HepG2 (cell line): ENCODE data around the gene DCPS. TPM values are rescaled to one million over a fixed set of nuclear protein-coding genes. Genes with fewer than 3 reads are reported as not detected.

Source experiments
- ATAC-seq: fragments of 200-7000 bp; cut with Tn5 transposase; 3 replicates; pipeline ENCODE4 v1.9.1; 2020; ENCODE audit warnings: mild to moderate bottlenecking, moderate library complexity
- BruUV-seq: library from RNA; stranded (reverse); fragments of 400-500 nt; replicated peaks from 2 replicates; lab custom pipeline; 2021; lab: Mats Ljungman, UMichigan
- CTCF ChIA-PET: fragments of 300-600 bp; formaldehyde crosslinking; extraction: SDS; loops from one replicate; lab custom pipeline; 2021; ENCODE audit warnings: low total read pairs, inconsistent platforms, low intra/inter-chr PET ratio; lab: Yijun Ruan, JAX
- POLR2A ChIA-PET: fragments of 350-600 bp; sonication (Branson Sonifier 250); formaldehyde crosslinking; loops from one replicate; lab custom pipeline; 2020; ENCODE audit warnings: antibody characterized with exemption, inconsistent platforms; lab: Yijun Ruan, JAX
- DNase-seq: peaks from one replicate; pipeline ENCODE4 v3.0.0-alpha.2; 2015; ENCODE audit warnings: low spot score
- FAIRE-seq: peaks from 3 replicates; lab custom pipeline; 2011; peaks lifted over from hg19 to GRCh38; lab: Jason Lieb, UNC
- H2AFZ ChIP-seq: one replicate; pipeline ENCODE4 v1.6.1; 2011; ENCODE audit warnings: low read length, inconsistent platforms
- H3K27ac ChIP-seq: fragments of 300-600 bp; 3 replicates; pipeline ENCODE4 v1.8.0; 2011; ENCODE audit warnings: mixed run types, mild to moderate bottlenecking, mixed read lengths, low read length, inconsistent platforms; ENCODE audit not compliant: insufficient read depth; ENCODE audit errors: extremely low read length
- H3K27me3 ChIP-seq, 2 experiments: fragments of 200-600 bp in 1 of 2; 2 replicates in 1 of 2; 3 replicates in 1 of 2; pipeline versions ENCODE4 v1.6.0 to v1.8.0; 2011; ENCODE audit warnings: low read length in 2 of 2, mild to moderate bottlenecking in 2 of 2, moderate library complexity in 2 of 2, inconsistent platforms in 1 of 2; ENCODE audit not compliant: insufficient read depth in 2 of 2, control insufficient read depth in 1 of 2
- H3K36me3 ChIP-seq, 2 experiments: fragments of 200-600 bp in 1 of 2; replicated peaks in 1 of 2; 2 replicates in 1 of 2; 3 replicates in 1 of 2; pipeline versions ENCODE4 v1.5.1 to v1.8.0; 2011; ENCODE audit warnings: low read length in 2 of 2, inconsistent platforms in 1 of 2; ENCODE audit not compliant: insufficient read depth in 2 of 2, control insufficient read depth in 1 of 2
- H3K4me1 ChIP-seq: 2 replicates; pipeline ENCODE4 v1.5.1; 2012; ENCODE audit warnings: low read length, inconsistent platforms; ENCODE audit not compliant: insufficient read depth
- H3K4me2 ChIP-seq: 2 replicates; pipeline ENCODE4 v1.6.0; 2011; ENCODE audit warnings: low read depth, low read length, inconsistent platforms
- H3K4me3 ChIP-seq, 3 experiments: fragments of 200-600 bp in 1 of 3; sonication (generic), shearing (Covaris generic) in 1 of 3; replicated peaks in 1 of 3; 2 replicates each; pipeline ENCODE4 v1.5.1; 2011 to 2016; ENCODE audit warnings: low read length in 3 of 3, inconsistent platforms in 2 of 3, low read depth in 2 of 3, mild to moderate bottlenecking in 2 of 3, control low read depth in 1 of 3, mixed read lengths in 1 of 3; ENCODE audit not compliant: insufficient read depth in 1 of 3
- H3K79me2 ChIP-seq: one replicate; pipeline ENCODE4 v1.6.1; 2011; ENCODE audit warnings: low read length, inconsistent platforms; ENCODE audit not compliant: insufficient read depth
- H3K9ac ChIP-seq: 2 replicates; pipeline ENCODE4 v1.6.0; 2011; ENCODE audit warnings: mild to moderate bottlenecking, low read depth, low read length, inconsistent platforms; ENCODE audit not compliant: insufficient read depth
- H3K9me3 ChIP-seq: 2 replicates; pipeline ENCODE4 v1.5.1; 2012; ENCODE audit warnings: mild to moderate bottlenecking, low read length
- H4K20me1 ChIP-seq: 2 replicates; pipeline ENCODE4 v1.6.0; 2011; ENCODE audit warnings: inconsistent platforms, mild to moderate bottlenecking, low read length, moderate library complexity; ENCODE audit not compliant: insufficient read depth
- ARNT2 ChIP-seq: sonication (generic); formaldehyde crosslinking; IDR thresholded peaks from 2 replicates; pipeline ENCODE4 v1.8.0; 2022; ENCODE audit warnings: mild to moderate bottlenecking, low read depth, missing genetic modification reagents, moderate library complexity
- MED1 ChIP-seq: sonication (generic); formaldehyde crosslinking; IDR thresholded peaks from 2 replicates; pipeline ENCODE4 v1.4.0; 2020; ENCODE audit warnings: missing genetic modification reagents
- PHF8 ChIP-seq: sonication (generic); formaldehyde crosslinking; IDR thresholded peaks from 2 replicates; pipeline ENCODE4 v1.5.0; 2020; ENCODE audit warnings: missing genetic modification reagents
- ZBTB25 ChIP-seq: IDR thresholded peaks from 2 replicates; pipeline ENCODE4 v1.6.1; 2018; ENCODE audit warnings: missing genetic modification reagents
- ZNF382 ChIP-seq: sonication (generic); formaldehyde crosslinking; IDR thresholded peaks from 2 replicates; pipeline ENCODE4 v1.5.0; 2020; ENCODE audit warnings: missing genetic modification reagents, mild to moderate bottlenecking, borderline replicate concordance
- ZNF768 ChIP-seq: sonication (generic); formaldehyde crosslinking; IDR thresholded peaks from 2 replicates; pipeline ENCODE4 v1.4.0; 2020; ENCODE audit warnings: missing genetic modification reagents
- ZZZ3 ChIP-seq: sonication (generic); formaldehyde crosslinking; IDR thresholded peaks from 2 replicates; pipeline ENCODE4 v1.4.0; 2020; ENCODE audit warnings: missing genetic modification reagents, mild to moderate bottlenecking, borderline replicate concordance
- WGBS: methylation state at CpG from one replicate; pipeline ENCODE4 v1.1.6; 2017; ENCODE audit warnings: low lambda C conversion rate; 5-methylcytosine and 5-hydroxymethylcytosine counted together
- in situ Hi-C: cut with HindIII; loops from 2 replicates; pipeline ENCODE4 v1.10.0; 2017; ENCODE audit warnings: low pct_unique_long_range_greater_than_20kb; ENCODE audit not compliant: extremely low pct_ligation_motif_present
- intact Hi-C: fragments of 100-400 bp; cut with micrococcal nuclease; formaldehyde crosslinking; loops from one replicate; pipeline ENCODE4 v1.10.0; 2022; ENCODE audit not compliant: unreplicated experiment
- polyA plus RNA-seq, 8 experiments: library from polyadenylated mRNA; depleted of rRNA in 3 of 8; stranded (reverse) in 7 of 8; unstranded in 1 of 8; fragments of >200 nt; fragmentation: Illumina TruSeq in 4 of 8; extraction: Trizol in 4 of 8; gene quantifications; 2 replicates each; pipeline versions ENCODE4 v1.2.1 to v1.2.3, GENCODE V29; 2011 to 2016; ENCODE audit warnings: low read depth in 4 of 8, missing spikeins in 1 of 8, mixed read lengths in 1 of 8; ENCODE audit not compliant: insufficient read depth in 1 of 8
- total RNA-seq, 5 experiments: library from RNA; depleted of rRNA; stranded (reverse); fragments of >200 nt; fragmentation: Illumina TruSeq; extraction: Trizol; gene quantifications; 2 replicates each; pipeline ENCODE4 v1.2.3, GENCODE V29; 2016; ENCODE audit warnings: low read depth in 1 of 5
- TF ChIP-seq, protein P1 (sequence below), 2 experiments: fragments of 450-650 bp in 1 of 2; sonication (generic) in 1 of 2; formaldehyde crosslinking in 1 of 2; IDR thresholded peaks; 2 replicates each; pipeline versions ENCODE4 v1.6.1 to v1.8.0; 2016 to 2022; ENCODE audit warnings: antibody characterized with exemption in 1 of 2, mild to moderate bottlenecking in 1 of 2, missing genetic modification reagents in 1 of 2
- TF ChIP-seq, protein P2 (sequence below): sonication (generic); formaldehyde crosslinking; IDR thresholded peaks from 2 replicates; pipeline ENCODE4 v1.5.0; 2020; ENCODE audit warnings: missing genetic modification reagents

Gene DCPS
- total and polyA plus RNA-seq, 2 of the 13 experiments (the other 11 are each of a cell fraction or from before 2014, with no cell fraction given), result 21.9 to 22.5 TPM

DNA sequence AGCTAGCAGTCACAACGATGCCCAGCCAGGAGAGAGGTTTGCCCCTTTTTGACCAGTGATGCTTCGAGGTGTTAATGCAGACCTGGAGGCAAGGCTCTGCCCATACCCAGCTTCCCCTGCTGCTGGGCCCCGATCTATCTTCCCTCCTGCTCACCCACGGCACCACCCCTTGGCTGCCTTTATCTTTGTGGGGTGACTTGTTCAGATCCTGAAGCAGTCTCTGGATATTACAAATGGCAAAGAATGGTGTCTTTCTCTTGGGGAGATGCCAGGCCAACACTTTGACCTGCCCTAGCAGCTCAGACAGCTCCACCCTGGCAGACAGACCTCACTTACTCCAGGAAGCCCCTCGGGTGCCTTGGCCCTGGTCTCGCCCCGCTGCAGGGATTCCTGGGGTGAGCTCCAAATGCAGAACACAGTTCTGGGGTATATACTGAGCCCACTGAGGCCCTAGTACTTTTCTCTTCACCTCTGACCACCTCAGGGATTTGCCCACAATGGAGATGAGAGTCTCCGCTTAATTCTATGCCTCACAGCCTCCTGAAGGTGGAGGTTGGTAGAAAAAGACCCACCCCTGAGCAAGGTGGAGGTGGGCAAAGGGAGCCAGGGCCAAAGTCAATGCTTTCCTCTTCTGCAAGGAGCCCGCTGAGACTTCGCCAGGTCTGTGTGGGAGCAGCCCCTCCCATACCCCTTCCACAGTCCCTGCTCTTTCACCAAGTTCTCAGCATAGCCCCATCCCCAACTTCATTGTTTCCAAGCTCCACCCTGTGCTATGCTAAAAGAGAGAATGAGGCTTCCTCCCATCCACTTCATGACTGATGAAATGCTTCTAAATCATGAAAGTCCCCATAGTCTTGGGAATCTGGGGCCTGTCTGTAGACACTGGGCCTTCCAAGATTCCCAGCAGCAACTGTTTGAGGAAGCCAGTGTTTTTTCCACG lies 40.6 kb downstream of the DCPS start:
- POLR2A ChIA-PET, result no interaction called here

More for the DNA sequence above, 40.6 kb downstream of the DCPS start:
- Histone ChIP-seq H3K27ac (no peak overlapping the region), H3K9ac (no peak overlapping the region), H2AFZ (no peak overlapping the region), H3K36me3 (peaks cover 11 to 27% of the 10 kb centered on the region in 2 experiments; a peak in 4 of 5 replicates), H3K4me3 (no peak overlapping the region), H3K4me2 (no peak overlapping the region), H3K27me3 (no peaks in the 10 kb centered on the region), H3K4me1 (peaks cover 17% of the 10 kb centered on the region), H3K9me3 (no peaks in the 10 kb centered on the region), H4K20me1 (no peaks in the 10 kb centered on the region), H3K79me2 (no peaks in the 10 kb centered on the region)
- ATAC-seq (no peak), FAIRE-seq (no peak), DNase-seq (no peak)
- CTCF ChIA-PET, result no interaction called here
- intact Hi-C loops (no loop called here), in situ Hi-C loops (no loop called here)
- WGBS, result 87% methylated on average over 11 of the region's 11 CpGs
- BruUV-seq, result no TSS peak
- TF ChIP-seq ARNT2 (CRISPR knock-in tag), result no peak
- TF ChIP-seq ZZZ3 (CRISPR knock-in tag), result no peak
- TF ChIP-seq MED1 (CRISPR knock-in tag), result no peak
- no peak for TF ChIP-seq ZNF382
- no peak for TF ChIP-seq ZNF768 (CRISPR knock-in tag)
- no peak for TF ChIP-seq PHF8 (CRISPR knock-in tag)
- TF ChIP-seq, protein P1, sequence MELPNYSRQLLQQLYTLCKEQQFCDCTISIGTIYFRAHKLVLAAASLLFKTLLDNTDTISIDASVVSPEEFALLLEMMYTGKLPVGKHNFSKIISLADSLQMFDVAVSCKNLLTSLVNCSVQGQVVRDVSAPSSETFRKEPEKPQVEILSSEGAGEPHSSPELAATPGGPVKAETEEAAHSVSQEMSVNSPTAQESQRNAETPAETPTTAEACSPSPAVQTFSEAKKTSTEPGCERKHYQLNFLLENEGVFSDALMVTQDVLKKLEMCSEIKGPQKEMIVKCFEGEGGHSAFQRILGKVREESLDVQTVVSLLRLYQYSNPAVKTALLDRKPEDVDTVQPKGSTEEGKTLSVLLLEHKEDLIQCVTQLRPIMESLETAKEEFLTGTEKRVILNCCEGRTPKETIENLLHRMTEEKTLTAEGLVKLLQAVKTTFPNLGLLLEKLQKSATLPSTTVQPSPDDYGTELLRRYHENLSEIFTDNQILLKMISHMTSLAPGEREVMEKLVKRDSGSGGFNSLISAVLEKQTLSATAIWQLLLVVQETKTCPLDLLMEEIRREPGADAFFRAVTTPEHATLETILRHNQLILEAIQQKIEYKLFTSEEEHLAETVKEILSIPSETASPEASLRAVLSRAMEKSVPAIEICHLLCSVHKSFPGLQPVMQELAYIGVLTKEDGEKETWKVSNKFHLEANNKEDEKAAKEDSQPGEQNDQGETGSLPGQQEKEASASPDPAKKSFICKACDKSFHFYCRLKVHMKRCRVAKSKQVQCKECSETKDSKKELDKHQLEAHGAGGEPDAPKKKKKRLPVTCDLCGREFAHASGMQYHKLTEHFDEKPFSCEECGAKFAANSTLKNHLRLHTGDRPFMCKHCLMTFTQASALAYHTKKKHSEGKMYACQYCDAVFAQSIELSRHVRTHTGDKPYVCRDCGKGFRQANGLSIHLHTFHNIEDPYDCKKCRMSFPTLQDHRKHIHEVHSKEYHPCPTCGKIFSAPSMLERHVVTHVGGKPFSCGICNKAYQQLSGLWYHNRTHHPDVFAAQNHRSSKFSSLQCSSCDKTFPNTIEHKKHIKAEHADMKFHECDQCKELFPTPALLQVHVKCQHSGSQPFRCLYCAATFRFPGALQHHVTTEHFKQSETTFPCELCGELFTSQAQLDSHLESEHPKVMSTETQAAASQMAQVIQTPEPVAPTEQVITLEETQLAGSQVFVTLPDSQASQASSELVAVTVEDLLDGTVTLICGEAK (IDR thresholded peaks at IDR 0.05), result no peak
- TF ChIP-seq, protein P1 (CRISPR knock-in tag; IDR thresholded peaks at IDR 0.05), result no peak
- TF ChIP-seq, protein P2, sequence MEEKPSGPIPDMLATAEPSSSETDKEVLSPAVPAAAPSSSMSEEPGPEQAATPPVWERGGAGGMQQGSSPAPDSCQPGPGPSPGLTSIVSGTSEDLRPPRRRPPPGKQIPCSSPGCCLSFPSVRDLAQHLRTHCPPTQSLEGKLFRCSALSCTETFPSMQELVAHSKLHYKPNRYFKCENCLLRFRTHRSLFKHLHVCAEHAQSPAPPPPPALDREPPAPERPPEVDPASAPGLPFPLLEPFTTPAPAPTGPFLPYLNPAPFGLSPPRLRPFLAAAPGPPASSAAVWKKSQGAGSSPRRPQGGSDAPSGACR (CRISPR knock-in tag), result no peak
- TF ChIP-seq ZBTB25 (CRISPR knock-in tag), result no peak
